Common myeloid progenitor, CD34-positive (primary cell): ENCODE data around the gene CARD8.
A peak's percentile ranks its signal among the peaks of the same experiment; 100 is the strongest.

Experiments
- CTCF ChIA-PET: fragments of 350-600 bp; sonication (Branson Sonifier 250); formaldehyde crosslinking; loops from one replicate; lab custom pipeline; 2021; ENCODE audit warnings: antibody characterized with exemption; lab: Charles Lee
- POLR2A ChIA-PET: fragments of 350-600 bp; sonication (Branson Sonifier 250); formaldehyde crosslinking; loops from one replicate; lab custom pipeline; 2021; ENCODE audit warnings: antibody characterized with exemption; lab: Charles Lee
- DNase-seq, 3 donors: peaks; one replicate each; pipeline versions ENCODE4 v3.0.0 to v3.0.0-alpha.2; 2013
- H3K27ac ChIP-seq, 2 experiments: 1 replicate in 1 of 2; 2 replicates in 1 of 2; pipeline ENCODE4 v1.7.0; 2013; ENCODE audit warnings: inconsistent platforms in 2 of 2, low read length in 2 of 2, mild to moderate bottlenecking in 2 of 2, low read depth in 1 of 2, moderate library complexity in 1 of 2; ENCODE audit not compliant: severe bottlenecking in 2 of 2, insufficient read depth in 1 of 2, poor library complexity in 1 of 2
- H3K27me3 ChIP-seq, 5 experiments: replicated peaks in 2 of 5; 1 replicate in 3 of 5; 2 replicates in 2 of 5; pipeline versions ENCODE4 v1.6.1 to v1.7.0; 2013; ENCODE audit warnings: low read length in 4 of 5, mild to moderate bottlenecking in 2 of 5, moderate library complexity in 2 of 5, inconsistent platforms in 1 of 5; ENCODE audit not compliant: insufficient read depth in 5 of 5, control insufficient read depth in 4 of 5
- H3K36me3 ChIP-seq, 4 experiments: 1 replicate in 2 of 4; 2 replicates in 2 of 4; pipeline versions ENCODE4 v1.6.1 to v1.7.0; 2013; ENCODE audit warnings: low read length in 3 of 4, control low read depth in 1 of 4, mild to moderate bottlenecking in 1 of 4; ENCODE audit not compliant: control insufficient read depth in 4 of 4, insufficient read depth in 4 of 4
- H3K4me1 ChIP-seq, 4 experiments: 1 replicate in 3 of 4; 2 replicates in 1 of 4; pipeline versions ENCODE4 v1.6.1 to v1.7.1; 2013; ENCODE audit warnings: low read length in 3 of 4, mild to moderate bottlenecking in 3 of 4, control low read depth in 1 of 4, inconsistent platforms in 1 of 4, moderate library complexity in 1 of 4; ENCODE audit not compliant: control insufficient read depth in 4 of 4, insufficient read depth in 4 of 4; ENCODE audit errors: control extremely low read depth in 1 of 4
- H3K4me3 ChIP-seq, 7 experiments: 1 replicate in 4 of 7; 2 replicates in 3 of 7; pipeline versions ENCODE4 v1.5.1 to v1.7.0; 2013; ENCODE audit warnings: mild to moderate bottlenecking in 7 of 7, low read length in 6 of 7, moderate library complexity in 6 of 7, inconsistent platforms in 2 of 7, low read depth in 2 of 7, control low read depth in 1 of 7; ENCODE audit not compliant: insufficient read depth in 4 of 7, control insufficient read depth in 1 of 7; ENCODE audit errors: extremely low read depth in 1 of 7
- H3K9me3 ChIP-seq, 5 experiments: 1 replicate in 4 of 5; 2 replicates in 1 of 5; pipeline versions ENCODE4 v1.6.1 to v1.7.1; 2013; ENCODE audit warnings: low read length in 4 of 5, mild to moderate bottlenecking in 2 of 5, inconsistent platforms in 1 of 5, low read depth in 1 of 5, moderate library complexity in 1 of 5; ENCODE audit not compliant: control insufficient read depth in 4 of 5, insufficient read depth in 2 of 5; ENCODE audit errors: control extremely low read depth in 1 of 5
- WGBS: methylation state at CpG from one replicate; pipeline ENCODE4 v1.1.5; 2013; ENCODE audit not compliant: insufficient coverage; 5-methylcytosine and 5-hydroxymethylcytosine counted together

The CARD8 gene

DNA sequence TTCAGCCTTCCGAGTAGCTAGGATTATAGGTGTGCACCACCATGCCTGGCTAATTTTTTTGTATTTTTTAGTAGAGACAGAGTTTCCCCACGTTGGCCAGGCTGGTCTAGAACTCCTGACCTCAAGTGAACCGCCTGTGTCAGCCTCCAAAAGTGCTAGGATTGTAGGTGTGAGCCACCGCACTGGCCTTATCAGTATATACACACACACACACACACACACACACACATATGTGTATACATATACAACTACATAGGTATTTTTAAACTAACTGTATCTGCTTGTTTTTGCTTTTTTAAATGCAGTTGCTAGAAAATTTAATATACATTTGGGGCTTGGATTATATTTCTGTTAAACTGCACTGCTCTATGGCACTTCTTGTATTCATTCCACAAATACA lies 3.1 kb downstream of the CARD8 start:
- no peaks in the 10 kb centered on the region for H3K9me3 ChIP-seq
- ChIA-PET CTCF (no interaction called here), POLR2A (no interaction called here)
- no peak overlapping the region for H3K4me3 ChIP-seq
- DNase-seq = no peak
- peak overlapping the region in 1 of 2 experiments; percentile 18 for H3K27ac ChIP-seq
- WGBS = 75% methylated on average over 2 of the region's 4 CpGs
- peaks cover 0 to 8% (median 2%) of the 10 kb centered on the region in 4 experiments for H3K36me3 ChIP-seq
- peaks cover 36 to 83% (median 64%) of the 10 kb centered on the region in 4 experiments for H3K4me1 ChIP-seq
- H3K27me3 ChIP-seq = no peaks in the 10 kb centered on the region

DNA sequence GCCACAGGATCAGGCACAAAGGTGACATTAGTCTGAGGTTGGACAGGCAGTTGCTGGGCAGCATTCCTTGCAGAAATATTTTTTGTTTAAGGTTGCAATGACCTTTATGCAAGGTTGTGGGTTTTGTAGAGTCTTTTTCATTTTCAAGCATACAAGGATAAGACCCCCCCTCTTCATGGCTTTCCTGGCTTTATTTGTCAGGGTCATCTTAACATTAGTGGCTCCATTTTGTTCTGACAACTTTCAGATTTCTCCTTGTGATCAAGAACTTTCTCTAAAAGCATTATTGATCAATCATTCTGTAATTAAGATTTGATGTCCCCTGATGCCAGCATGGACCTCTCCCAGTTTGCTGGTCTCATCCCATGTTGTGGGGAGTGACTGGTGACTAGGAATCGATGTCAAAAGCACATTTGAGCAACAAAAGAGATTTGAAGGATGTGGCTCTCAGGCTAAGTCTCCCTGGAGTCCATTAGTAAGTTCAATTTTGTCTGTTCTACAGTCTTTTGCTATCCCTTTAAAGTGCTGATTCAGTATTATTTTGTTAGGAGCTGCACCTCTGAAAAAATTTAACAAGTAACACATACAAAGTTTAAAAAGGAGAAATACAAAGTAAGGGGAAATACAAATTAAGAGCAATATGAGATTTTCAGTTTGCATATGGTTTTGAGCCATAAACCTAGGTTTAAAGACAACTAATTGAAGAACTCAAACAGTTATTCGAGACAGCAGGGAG lies 5.3 kb downstream of the CARD8 start:
- H3K4me3 ChIP-seq = peak overlapping the region in 5 of 7 experiments; percentile 15 to 89 (median 74)
- H3K9me3 ChIP-seq = no peaks in the 10 kb centered on the region
- H3K4me1 ChIP-seq = peaks cover 32 to 85% (median 60%) of the 10 kb centered on the region in 4 experiments
- H3K27ac ChIP-seq = peak overlapping the region; percentile 84 to 88
- POLR2A ChIA-PET = interaction anchor here (0.6 to 0.9 kb wide), 3 partner anchors 8 to 435 kb away, joined by 3 to 4 read pairs (median 3); no protein-coding TSS in a partner anchor
- no peak for DNase-seq
- CTCF ChIA-PET = no interaction called here
- peaks cover 0 to 20% (median 10%) of the 10 kb centered on the region in 4 experiments for H3K36me3 ChIP-seq
- no peaks in the 10 kb centered on the region for H3K27me3 ChIP-seq
- 83% methylated on average over 2 of the region's 2 CpGs for WGBS

DNA sequence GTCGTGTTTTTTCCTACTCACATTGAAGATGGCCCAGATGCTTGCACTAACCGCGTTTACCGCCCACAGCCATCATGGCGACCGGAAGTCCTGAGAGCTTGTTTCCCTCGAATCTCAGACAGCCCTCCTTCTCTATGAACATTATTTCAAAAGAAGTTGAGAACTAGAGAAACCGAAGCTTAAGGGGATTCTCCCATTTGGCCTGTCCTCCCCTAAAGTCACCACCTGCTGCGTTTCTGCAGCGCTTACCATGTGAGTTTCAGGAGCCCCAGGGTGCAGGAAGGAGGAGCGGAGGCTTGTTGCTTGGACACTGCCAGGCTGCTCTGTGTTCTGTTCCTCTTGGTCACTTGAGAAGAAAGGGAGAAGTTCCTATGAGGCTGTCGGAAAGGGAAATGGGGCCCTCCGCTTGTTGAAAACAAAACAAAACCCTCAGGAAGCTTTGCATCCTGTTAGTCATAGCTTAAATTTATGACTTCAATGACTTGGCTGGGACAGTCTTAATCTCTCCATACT lies 6.2 kb downstream of the CARD8 start:
- CTCF ChIA-PET = interaction anchor here (0.7 kb wide), 1 partner anchor 10 kb away, joined by 3 read pairs; no protein-coding TSS in a partner anchor
- peak overlapping the region; percentile 30 to 93 (median 78) for H3K4me3 ChIP-seq
- WGBS = 0% methylated on average over 6 of the region's 13 CpGs
- H3K36me3 ChIP-seq = peaks cover 0 to 20% (median 10%) of the 10 kb centered on the region in 4 experiments
- no peaks in the 10 kb centered on the region for H3K27me3 ChIP-seq
- peak; percentile 92 to 98 (median 96) for DNase-seq
- POLR2A ChIA-PET = interaction anchor here (0.6 to 0.9 kb wide), 3 partner anchors 9 to 434 kb away, joined by 3 to 4 read pairs (median 3); no protein-coding TSS in a partner anchor
- H3K4me1 ChIP-seq = peaks cover 33 to 86% (median 60%) of the 10 kb centered on the region in 4 experiments
- no peaks in the 10 kb centered on the region for H3K9me3 ChIP-seq
- H3K27ac ChIP-seq = peak overlapping the region; percentile 84 to 88

DNA sequence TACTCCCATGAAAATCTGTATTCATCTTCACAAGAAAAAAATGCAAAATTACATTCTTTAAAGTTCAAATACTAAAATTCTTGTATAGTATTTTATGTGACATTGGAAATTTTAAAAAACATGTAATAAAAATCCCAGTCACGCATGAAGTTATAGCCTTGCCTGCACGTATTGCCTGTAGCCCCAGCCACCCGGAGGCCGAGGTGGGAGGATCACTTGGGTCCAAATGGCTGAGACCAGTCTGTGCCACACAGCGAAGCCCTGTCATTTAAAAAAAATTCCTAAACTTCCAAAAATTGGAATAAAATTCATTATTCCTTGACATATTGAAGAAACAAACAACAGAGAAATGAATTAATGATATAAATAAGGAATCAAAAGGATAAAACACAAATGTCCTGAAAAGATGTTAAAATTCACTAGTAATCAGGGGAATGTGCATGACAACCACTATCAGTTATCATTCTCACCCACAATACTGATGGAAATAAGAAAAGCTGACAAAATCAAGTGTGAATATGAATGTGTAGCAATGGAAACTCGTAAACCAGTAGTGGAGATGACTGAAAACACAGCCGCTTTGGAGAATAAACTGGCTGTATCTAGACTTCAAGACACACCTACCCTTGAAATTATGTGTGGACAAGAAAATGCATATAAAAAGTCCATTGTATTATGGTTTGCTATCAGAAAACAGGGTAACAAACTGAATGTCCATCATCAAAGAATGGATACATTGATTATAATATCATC lies 7.5 kb downstream of the CARD8 start:
- POLR2A ChIA-PET = no interaction called here
- DNase-seq = no peak
- WGBS = 81% methylated on average over 4 of the region's 7 CpGs
- Histone ChIP-seq H3K9me3 (no peaks in the 10 kb centered on the region), H3K4me3 (peak overlapping the region in 6 of 7 experiments; percentile 70 to 93 (median 79)), H3K27ac (peak overlapping the region; percentile 64 to 88), H3K36me3 (peaks cover 0 to 20% (median 10%) of the 10 kb centered on the region in 4 experiments), H3K27me3 (no peaks in the 10 kb centered on the region), H3K4me1 (peaks cover 34 to 77% (median 58%) of the 10 kb centered on the region in 4 experiments)
- CTCF ChIA-PET = no interaction called here

DNA sequence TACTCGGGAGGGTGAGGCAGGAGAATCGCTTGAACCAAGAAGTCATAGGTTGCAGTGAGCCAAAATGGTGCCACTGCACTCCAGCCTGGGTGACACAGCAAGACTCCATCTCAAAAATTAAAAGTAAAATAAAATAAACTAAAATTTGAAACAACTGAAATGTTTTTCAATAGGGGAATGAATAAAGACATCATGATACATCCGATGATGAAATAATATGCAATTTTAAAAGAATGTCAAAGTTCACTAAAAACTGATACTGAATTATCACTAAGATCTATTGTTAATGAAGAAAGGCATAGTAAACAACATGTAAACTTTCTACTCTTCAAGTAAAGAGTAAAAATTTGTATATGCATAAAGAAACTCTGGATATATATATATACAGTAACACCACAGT lies 8.5 kb downstream of the CARD8 start:
- ChIA-PET POLR2A (no interaction called here), CTCF (no interaction called here)
- Histone ChIP-seq H3K27me3 (no peaks in the 10 kb centered on the region), H3K36me3 (peaks cover 0 to 25% (median 12%) of the 10 kb centered on the region in 4 experiments), H3K4me1 (peaks cover 34 to 69% (median 51%) of the 10 kb centered on the region in 4 experiments), H3K4me3 (peak overlapping the region in 1 of 7 experiments; percentile 8), H3K27ac (peak overlapping the region in 1 of 2 experiments; percentile 47), H3K9me3 (no peaks in the 10 kb centered on the region)
- WGBS = 100% methylated on average over 2 of the region's 3 CpGs
- DNase-seq = no peak

DNA sequence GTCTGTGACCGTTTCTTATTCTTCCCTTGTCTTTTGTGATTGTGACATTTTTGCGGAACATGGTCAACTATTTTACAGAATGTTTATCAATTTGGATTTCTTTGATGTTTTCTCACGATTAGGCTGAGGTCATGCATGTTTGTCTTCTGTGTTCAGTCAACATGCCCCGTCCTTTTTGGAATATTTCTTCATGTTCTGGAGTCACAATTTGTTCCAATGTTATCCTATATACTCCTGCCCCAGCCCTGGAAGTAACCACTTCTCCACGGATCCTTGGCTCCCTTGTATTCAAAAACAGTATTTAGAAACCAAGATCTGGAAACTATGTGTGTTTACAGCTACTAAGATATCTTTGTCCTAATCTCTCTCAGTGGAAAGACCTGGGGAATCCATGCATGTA lies 9.6 kb downstream of the CARD8 start:
- DNase-seq = no peak
- WGBS = 89% methylated on average over 5 of the region's 5 CpGs
- H3K36me3 ChIP-seq = peaks cover 0 to 30% (median 15%) of the 10 kb centered on the region in 4 experiments
- POLR2A ChIA-PET = no interaction called here
- H3K9me3 ChIP-seq = no peaks in the 10 kb centered on the region
- no peaks in the 10 kb centered on the region for H3K27me3 ChIP-seq
- CTCF ChIA-PET = interaction anchor here (0.7 kb wide), 1 partner anchor 34 kb away, joined by 3 read pairs; no protein-coding TSS in a partner anchor
- H3K4me3 ChIP-seq = peak overlapping the region in 1 of 7 experiments; percentile 3
- H3K27ac ChIP-seq = no peak overlapping the region
- H3K4me1 ChIP-seq = peaks cover 33 to 58% (median 40%) of the 10 kb centered on the region in 4 experiments
